Left forelimb (tissue), 1 donor: ENCODE results near the gene GLDN.
"Not testable (repeated sequence)": the region's sequence is repeated elsewhere in the genome, so short reads cannot be mapped to it uniquely, and the experiment has no call there.

Source experiments
- DNase-seq: peaks from one replicate; pipeline ENCODE4 v3.0.0-alpha.2; 2018; ENCODE audit warnings: low spot score

Gene GLDN

GRCh38 chr15:51446029-51446744 lies 104.7 kb downstream of the GLDN start:
- not testable (repeated sequence) for DNase-seq

GRCh38 chr15:51447855-51448621 lies 106.6 kb downstream of the GLDN start:
- DNase-seq: no peak

- no peak for DNase-seq
Measured at GRCh38 chr15:51448622-51449399, 107.4 kb downstream of the GLDN start.

GRCh38 chr15:51450001-51450400 lies 108.5 kb downstream of the GLDN start:
- no peak for DNase-seq
